HEK293 (cell line): ENCODE measurements around the gene ARHGAP30.
A peak's percentile ranks its signal among the peaks of the same experiment; 100 is the strongest.

ENCODE experiments used
- CTCF ChIP-seq: fragments of 450-650 bp; formaldehyde crosslinking; IDR thresholded peaks from 2 replicates; pipeline ENCODE4 v1.5.1; 2016; ENCODE audit warnings: missing biosample characterization, missing genetic modification characterization
- RBAK ChIP-seq: fragments of 450-650 bp; formaldehyde crosslinking; IDR thresholded peaks from 2 replicates; pipeline ENCODE4 v1.5.1; 2016; ENCODE audit warnings: missing biosample characterization, missing genetic modification characterization
- TCF7L2 ChIP-seq: IDR thresholded peaks from 2 replicates; pipeline ENCODE4 v1.6.1; 2011; ENCODE audit warnings: low read depth, mild to moderate bottlenecking, inconsistent platforms, low read length, moderate library complexity, borderline replicate concordance
- ZBTB48 ChIP-seq: fragments of 450-650 bp; formaldehyde crosslinking; IDR thresholded peaks from 2 replicates; pipeline ENCODE4 v1.5.1; 2016; ENCODE audit warnings: missing biosample characterization, missing genetic modification characterization
- ZFP41 ChIP-seq: fragments of 450-650 bp; formaldehyde crosslinking; IDR thresholded peaks from 2 replicates; pipeline ENCODE4 v1.5.1; 2016; ENCODE audit warnings: missing biosample characterization, missing genetic modification characterization, borderline replicate concordance
- ZNF26 ChIP-seq: fragments of 450-650 bp; formaldehyde crosslinking; IDR thresholded peaks from 2 replicates; pipeline ENCODE4 v1.5.1; 2016; ENCODE audit warnings: missing biosample characterization, missing genetic modification characterization
- ZNF416 ChIP-seq: fragments of 450-650 bp; formaldehyde crosslinking; IDR thresholded peaks from 2 replicates; pipeline ENCODE4 v1.5.1; 2016; ENCODE audit warnings: missing biosample characterization, missing genetic modification characterization
- ZNF513 ChIP-seq: fragments of 450-650 bp; IDR thresholded peaks from 2 replicates; pipeline ENCODE4 v1.5.1; 2018; ENCODE audit warnings: missing biosample characterization, missing genetic modification characterization
- ZNF610 ChIP-seq: fragments of 450-650 bp; formaldehyde crosslinking; IDR thresholded peaks from 2 replicates; pipeline ENCODE4 v1.5.1; 2016; ENCODE audit warnings: missing biosample characterization, missing genetic modification characterization, borderline replicate concordance
- ZNF792 ChIP-seq: fragments of 450-650 bp; formaldehyde crosslinking; IDR thresholded peaks from 2 replicates; pipeline ENCODE4 v1.5.1; 2016; ENCODE audit warnings: missing biosample characterization, missing genetic modification characterization

GRCh38 chr1:161098210-161099068, 28.7 kb upstream of the ARHGAP30 start, which contains the start of gene KLHDC9:
- TF ChIP-seq ZBTB48 (tag by site-specific recombination) (peak; percentile 3; the same call in 1 of the 2 replicates), ZNF26 (no peak), ZNF416 (tag by site-specific recombination) (no peak), ZNF610 (tag by site-specific recombination) (no peak), ZFP41 (no peak), ZNF792 (tag by site-specific recombination) (no peak), ZNF513 (tag by site-specific recombination) (no peak), CTCF (tag by site-specific recombination) (peak; percentile 87), TCF7L2 (no peak), RBAK (tag by site-specific recombination) (no peak)
